PC-3 (cell line): ENCODE measurements around the gene ZNF595.
"Not testable (repeated sequence)": the region's sequence is repeated elsewhere in the genome, so short reads cannot be mapped to it uniquely, and the experiment has no call there.

Source experiments
- CTCF ChIP-seq: fragments of 300-600 bp; sonication (generic); conservative IDR thresholded peaks from 2 replicates; pipeline ENCODE4 v1.5.1; 2017; ENCODE audit warnings: antibody characterized with exemption, low read depth, mild to moderate bottlenecking, low read length
- EZH2phosphoT487 ChIP-seq: fragments of 300-600 bp; sonication (generic); IDR thresholded peaks from 2 replicates; pipeline ENCODE4 v1.6.1; 2018; ENCODE audit warnings: mild to moderate bottlenecking, antibody characterized with exemption, low read length, borderline replicate concordance

GRCh38 chr4:86559-87324 lies 33.6 kb downstream of the ZNF595 start:
- TF ChIP-seq CTCF, EZH2phosphoT487: not testable (repeated sequence)
